Muscle of leg (tissue), 11 donors: ENCODE measurements around the gene MLLT11. TPM values are rescaled to one million over a fixed set of nuclear protein-coding genes. Genes with fewer than 3 reads are reported as not detected.

Experiments used
- DNase-seq: peaks from one replicate; pipeline ENCODE4 v3.0.0; 2013
- H3K27ac ChIP-seq: one replicate; pipeline ENCODE4 v1.5.1; 2013; ENCODE audit warnings: mild to moderate bottlenecking, low read length, control low read depth
- H3K27me3 ChIP-seq: one replicate; pipeline ENCODE4 v1.6.1; 2013; ENCODE audit warnings: low read length; ENCODE audit not compliant: control insufficient read depth, insufficient read depth
- H3K36me3 ChIP-seq: one replicate; pipeline ENCODE4 v1.6.1; 2013; ENCODE audit warnings: low read length; ENCODE audit not compliant: control insufficient read depth, insufficient read depth
- H3K4me1 ChIP-seq: one replicate; pipeline ENCODE4 v1.6.1; 2013; ENCODE audit warnings: low read length; ENCODE audit not compliant: control insufficient read depth, insufficient read depth
- H3K4me3 ChIP-seq: one replicate; pipeline ENCODE4 v1.5.1; 2013; ENCODE audit warnings: low read length, control low read depth
- H3K9me3 ChIP-seq: replicated peaks from 2 replicates; pipeline ENCODE4 v1.6.1; 2013; ENCODE audit warnings: low read depth, low read length; ENCODE audit not compliant: control insufficient read depth
- WGBS: methylation state at CpG from one replicate; pipeline ENCODE4 v1.1.5; 2013; ENCODE audit warnings: missing lambda C conversion rate; ENCODE audit not compliant: insufficient coverage; 5-methylcytosine and 5-hydroxymethylcytosine counted together
- polyA plus RNA-seq, 8 donors: library from polyadenylated mRNA; unstranded; fragments of 120-200 nt; gene quantifications; one replicate each; pipeline versions ENCODE4 v1.2.1 to v1.2.3, GENCODE V29; 2013; ENCODE audit warnings: inconsistent platforms in 1 of 8, low replicate concordance in 1 of 8; ENCODE audit not compliant: insufficient read length in 8 of 8, insufficient read depth in 1 of 8
- total RNA-seq: library from RNA; stranded (reverse); fragments of 120-200 nt; gene quantifications from one replicate; pipeline ENCODE4 v1.2.4, GENCODE V29; 2013

The MLLT11 gene
- total and polyA plus RNA-seq, 9 donors, result 5.5 to 20.1 (median 15.1) TPM

- Histone ChIP-seq H3K4me1 (no peaks in the 10 kb centered on the region), H3K27ac (no peak overlapping the region), H3K36me3 (peaks cover 10% of the 10 kb centered on the region), H3K9me3 (no peaks in the 10 kb centered on the region), H3K4me3 (no peak overlapping the region), H3K27me3 (no peaks in the 10 kb centered on the region)
- WGBS, result no CpG with 5 or more reads among the region's 5 CpGs
- DNase-seq, result no peak
These were observed 53.7 kb downstream of the MLLT11 start for GRCh38 chr1:151113877-151114276.

Other genes with a start within 250 kb of the MLLT11 start
- gene ARNT, start 183.8 kb upstream of the MLLT11 start, total RNA-seq, result 30.9 TPM
- gene ARNT, start 183.8 kb upstream of the MLLT11 start, polyA plus RNA-seq, result 10 to 100 TPM; 30.2 to 44.1 (median 33.1) TPM
- gene CTXND2, start 173.3 kb upstream of the MLLT11 start, total RNA-seq, result not detected
- not detected for gene CTXND2, start 173.3 kb upstream of the MLLT11 start, polyA plus RNA-seq
- gene SETDB1, start 134.0 kb upstream of the MLLT11 start, total RNA-seq, result 40.6 TPM
- gene SETDB1, start 134.0 kb upstream of the MLLT11 start, polyA plus RNA-seq, result 10 to 100 TPM; 31.5 to 41.5 (median 36.3) TPM
- 47.3 TPM for gene CERS2, start 85.6 kb upstream of the MLLT11 start, total RNA-seq
- gene CERS2, start 85.6 kb upstream of the MLLT11 start, polyA plus RNA-seq, result 100 to 1,000 TPM in 2 of 8 donors, 10 to 100 TPM in 6; 62.3 to 111 (median 84.0) TPM
- 0.04 TPM for gene ANXA9, start 78.1 kb upstream of the MLLT11 start, total RNA-seq
- 1 to 10 TPM; 2.1 to 3.5 (median 2.5) TPM for gene ANXA9, start 78.1 kb upstream of the MLLT11 start, polyA plus RNA-seq
- 15.7 TPM for gene MINDY1, start 53.5 kb upstream of the MLLT11 start, total RNA-seq
- gene MINDY1, start 53.5 kb upstream of the MLLT11 start, polyA plus RNA-seq, result 10 to 100 TPM; 15.8 to 20.4 (median 17.0) TPM
- gene PRUNE1, start 51.9 kb upstream of the MLLT11 start, total RNA-seq, result 19.3 TPM
- gene PRUNE1, start 51.9 kb upstream of the MLLT11 start, polyA plus RNA-seq, result 10 to 100 TPM; 23.4 to 29.8 (median 25.6) TPM
- gene BNIPL, start 23.8 kb upstream of the MLLT11 start, total RNA-seq, result 0.53 TPM
- gene BNIPL, start 23.8 kb upstream of the MLLT11 start, polyA plus RNA-seq, result 1 to 10 TPM in 3 of 8 donors, under 1 TPM in 5; 0.22 to 5.1 (median 0.69) TPM
- 2.6 TPM for gene C1orf56, start 12.6 kb upstream of the MLLT11 start, total RNA-seq
- 1 to 10 TPM; 4.7 to 8.6 (median 5.9) TPM for gene C1orf56, start 12.6 kb upstream of the MLLT11 start, polyA plus RNA-seq
- gene CDC42SE1, start 775 bp upstream of the MLLT11 start, total RNA-seq, result 42.6 TPM
- gene CDC42SE1, start 775 bp upstream of the MLLT11 start, polyA plus RNA-seq, result 10 to 100 TPM; 47.5 to 68.4 (median 54.3) TPM
- 8.2 TPM for gene GABPB2, start 10.4 kb downstream of the MLLT11 start, total RNA-seq
- 1 to 10 TPM; 3.7 to 6.3 (median 4.8) TPM for gene GABPB2, start 10.4 kb downstream of the MLLT11 start, polyA plus RNA-seq
- gene SEMA6C, start 86.2 kb downstream of the MLLT11 start, total RNA-seq, result 33.4 TPM
- 100 to 1,000 TPM in 1 of 8 donors, 10 to 100 TPM in 7; 56.3 to 112 (median 88.1) TPM for gene SEMA6C, start 86.2 kb downstream of the MLLT11 start, polyA plus RNA-seq
- gene TNFAIP8L2, start 96.3 kb downstream of the MLLT11 start, total RNA-seq, result 3.0 TPM
- 1 to 10 TPM; 1.5 to 2.5 (median 2.1) TPM for gene TNFAIP8L2, start 96.3 kb downstream of the MLLT11 start, polyA plus RNA-seq
- 14.1 TPM for gene LYSMD1, start 105.5 kb downstream of the MLLT11 start, total RNA-seq
- gene LYSMD1, start 105.5 kb downstream of the MLLT11 start, polyA plus RNA-seq, result 10 to 100 TPM; 10.2 to 12.9 (median 11.6) TPM
- gene SCNM1, start 105.7 kb downstream of the MLLT11 start, total RNA-seq, result 53.6 TPM
- 10 to 100 TPM; 32.9 to 42.8 (median 36.7) TPM for gene SCNM1, start 105.7 kb downstream of the MLLT11 start, polyA plus RNA-seq
- gene TMOD4, start 115.6 kb downstream of the MLLT11 start, total RNA-seq, result 15.2 TPM
- 10 to 100 TPM; 15.4 to 38.4 (median 22.6) TPM for gene TMOD4, start 115.6 kb downstream of the MLLT11 start, polyA plus RNA-seq
- gene VPS72, start 129.8 kb downstream of the MLLT11 start, total RNA-seq, result 45.0 TPM
- gene VPS72, start 129.8 kb downstream of the MLLT11 start, polyA plus RNA-seq, result 10 to 100 TPM; 44.2 to 59.9 (median 52.8) TPM
- gene PIP5K1A, start 138.2 kb downstream of the MLLT11 start, total RNA-seq, result 27.1 TPM
- gene PIP5K1A, start 138.2 kb downstream of the MLLT11 start, polyA plus RNA-seq, result 10 to 100 TPM; 35.0 to 46.0 (median 38.3) TPM
- 183 TPM for gene PSMD4, start 194.3 kb downstream of the MLLT11 start, total RNA-seq
- gene PSMD4, start 194.3 kb downstream of the MLLT11 start, polyA plus RNA-seq, result 100 to 1,000 TPM; 122 to 141 (median 128) TPM
- 8.5 TPM for gene ZNF687, start 221.9 kb downstream of the MLLT11 start, total RNA-seq
- gene ZNF687, start 221.9 kb downstream of the MLLT11 start, polyA plus RNA-seq, result 10 to 100 TPM; 11.1 to 14.8 (median 13.7) TPM